ENCODE measurements around the gene HJURP.

Gene HJURP, protein sequence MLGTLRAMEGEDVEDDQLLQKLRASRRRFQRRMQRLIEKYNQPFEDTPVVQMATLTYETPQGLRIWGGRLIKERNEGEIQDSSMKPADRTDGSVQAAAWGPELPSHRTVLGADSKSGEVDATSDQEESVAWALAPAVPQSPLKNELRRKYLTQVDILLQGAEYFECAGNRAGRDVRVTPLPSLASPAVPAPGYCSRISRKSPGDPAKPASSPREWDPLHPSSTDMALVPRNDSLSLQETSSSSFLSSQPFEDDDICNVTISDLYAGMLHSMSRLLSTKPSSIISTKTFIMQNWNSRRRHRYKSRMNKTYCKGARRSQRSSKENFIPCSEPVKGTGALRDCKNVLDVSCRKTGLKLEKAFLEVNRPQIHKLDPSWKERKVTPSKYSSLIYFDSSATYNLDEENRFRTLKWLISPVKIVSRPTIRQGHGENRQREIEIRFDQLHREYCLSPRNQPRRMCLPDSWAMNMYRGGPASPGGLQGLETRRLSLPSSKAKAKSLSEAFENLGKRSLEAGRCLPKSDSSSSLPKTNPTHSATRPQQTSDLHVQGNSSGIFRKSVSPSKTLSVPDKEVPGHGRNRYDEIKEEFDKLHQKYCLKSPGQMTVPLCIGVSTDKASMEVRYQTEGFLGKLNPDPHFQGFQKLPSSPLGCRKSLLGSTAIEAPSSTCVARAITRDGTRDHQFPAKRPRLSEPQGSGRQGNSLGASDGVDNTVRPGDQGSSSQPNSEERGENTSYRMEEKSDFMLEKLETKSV

DNA sequence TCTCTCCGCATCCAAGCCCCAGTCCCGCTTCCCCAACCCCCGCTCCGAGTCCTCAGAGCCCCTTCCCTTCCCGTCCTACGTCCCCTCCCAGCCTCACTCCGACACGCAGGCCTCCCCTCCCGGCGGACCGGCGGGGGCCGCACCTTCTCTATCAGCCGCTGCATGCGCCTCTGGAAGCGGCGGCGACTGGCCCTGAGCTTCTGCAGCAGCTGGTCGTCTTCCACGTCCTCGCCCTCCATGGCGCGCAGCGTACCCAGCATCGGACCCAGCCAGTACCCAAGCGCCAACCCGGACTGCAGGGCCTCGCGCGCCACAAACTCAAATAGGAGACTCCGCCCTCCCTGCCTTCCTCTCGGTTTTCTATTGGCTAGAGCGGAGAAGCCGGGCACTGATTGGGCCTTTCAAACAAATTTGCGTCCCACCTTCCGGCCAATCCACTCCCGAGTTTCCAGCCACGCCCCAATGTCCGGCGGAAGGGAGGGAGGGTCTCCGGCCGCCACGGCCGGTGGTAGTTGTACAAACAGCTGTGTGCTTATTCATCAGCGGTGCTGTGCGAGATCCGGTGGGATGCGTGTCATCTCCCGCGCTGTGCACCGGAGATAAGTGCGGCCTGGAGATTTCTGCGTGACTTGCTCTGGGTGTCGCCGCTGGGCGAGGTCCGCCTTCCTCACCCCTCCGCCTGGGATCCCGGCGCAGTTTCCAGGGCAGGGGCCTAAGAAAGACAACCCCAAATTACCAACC lies at the start of gene HJURP:
TSS of gene HJURP (minus strand) at position 295 of the 741 bp plus-strand sequence. CDS start at position 260, 35 bp downstream.
- no peak for TF ChIP-seq GATA3 (IDR thresholded peaks at IDR 0.05; ENCODE audit: low read depth, low read length)
- TF ChIP-seq GATA2 (IDR thresholded peaks at IDR 0.05; ENCODE audit: low read depth, low read length): no peak

DNA sequence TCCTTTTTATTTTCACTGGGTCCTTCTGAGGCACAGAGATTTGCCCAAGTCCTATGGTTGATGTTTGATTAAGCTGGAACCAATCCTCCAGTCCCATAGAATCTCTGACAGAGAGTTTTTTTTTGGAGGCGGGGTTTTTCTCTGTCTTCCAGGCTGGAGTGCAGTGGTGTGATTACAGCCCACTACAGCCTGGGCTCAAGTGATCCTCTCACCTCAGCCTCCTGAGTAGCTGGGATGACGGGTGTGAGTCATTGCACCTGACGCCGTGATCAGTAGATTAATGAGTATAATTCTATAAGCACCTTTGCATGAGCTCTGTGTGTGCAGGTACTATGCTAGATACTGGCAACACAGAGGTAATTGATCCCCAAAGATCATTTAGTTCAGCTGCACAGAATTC lies 47.5 kb upstream of the HJURP start:
- TF ChIP-seq GATA2 (IDR thresholded peaks at IDR 0.05; ENCODE audit: low read depth, low read length): no peak
- no peak for TF ChIP-seq GATA3 (IDR thresholded peaks at IDR 0.05; ENCODE audit: low read depth, low read length)

DNA sequence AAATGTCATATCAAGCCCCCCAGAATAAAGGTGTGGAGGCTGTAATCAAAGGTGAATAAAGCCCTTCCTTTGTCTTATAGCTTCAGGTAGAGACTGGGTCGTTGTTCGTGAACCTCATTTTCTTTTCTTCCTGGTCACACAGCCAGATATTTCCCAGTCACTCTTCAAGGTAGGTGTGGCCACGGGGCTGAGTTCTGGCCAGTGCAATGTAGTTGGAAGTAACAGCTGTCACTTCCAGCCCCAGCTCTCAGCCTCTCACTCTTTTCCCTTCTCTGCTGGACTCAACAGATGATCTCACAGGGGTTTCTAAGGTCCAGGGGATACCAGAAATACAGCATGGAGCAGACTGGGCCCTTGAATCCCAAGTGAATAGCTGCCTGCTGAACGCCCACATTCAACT lies 47.0 kb upstream of the HJURP start:
- TF ChIP-seq GATA2 (IDR thresholded peaks at IDR 0.05; ENCODE audit: low read depth, low read length) (no peak), GATA3 (IDR thresholded peaks at IDR 0.05; ENCODE audit: low read depth, low read length) (no peak)

DNA sequence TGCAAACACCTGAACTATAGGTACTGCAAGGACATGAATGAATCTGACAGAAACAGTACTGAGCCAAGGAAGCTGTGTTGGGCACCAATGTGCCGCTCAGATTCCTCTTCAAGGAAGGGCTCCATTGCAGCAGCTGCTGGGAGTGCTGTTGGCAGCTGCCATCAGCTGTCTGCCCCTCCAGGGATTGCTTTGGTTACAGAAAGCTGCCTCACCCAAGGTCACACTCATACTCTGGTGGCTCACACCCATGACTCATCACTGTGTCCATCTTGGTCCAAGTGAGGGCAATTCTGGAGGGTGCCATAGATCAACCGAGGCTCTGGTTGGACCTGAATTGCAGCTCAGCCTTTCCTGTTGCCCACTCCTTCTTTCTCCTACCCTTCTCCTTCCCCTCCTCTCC lies 38.5 kb upstream of the HJURP start:
- TF ChIP-seq GATA2 (IDR thresholded peaks at IDR 0.05; ENCODE audit: low read depth, low read length): no peak
- no peak for TF ChIP-seq GATA3 (IDR thresholded peaks at IDR 0.05; ENCODE audit: low read depth, low read length)

DNA sequence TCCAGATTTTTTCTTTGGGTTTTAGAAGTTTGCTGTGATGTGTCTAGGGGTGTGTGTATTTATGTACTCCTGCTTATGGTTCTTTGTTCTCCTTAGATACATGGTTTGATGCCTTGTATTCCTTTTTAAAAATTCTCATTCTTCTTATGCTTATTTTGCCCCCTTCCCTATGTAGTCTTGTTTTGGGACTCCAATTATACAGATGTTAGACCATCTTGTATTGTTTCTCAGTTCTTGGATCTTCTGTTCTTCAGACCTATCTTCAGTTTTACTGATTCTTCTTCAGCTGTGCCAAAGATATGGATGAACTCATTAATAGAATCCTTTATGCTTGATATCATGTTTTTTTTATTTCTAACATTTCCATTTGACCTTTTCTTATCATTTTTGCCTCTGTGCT lies 28.0 kb upstream of the HJURP start:
- TF ChIP-seq GATA2 (IDR thresholded peaks at IDR 0.05; ENCODE audit: low read depth, low read length) (no peak), GATA3 (IDR thresholded peaks at IDR 0.05; ENCODE audit: low read depth, low read length) (no peak)

DNA sequence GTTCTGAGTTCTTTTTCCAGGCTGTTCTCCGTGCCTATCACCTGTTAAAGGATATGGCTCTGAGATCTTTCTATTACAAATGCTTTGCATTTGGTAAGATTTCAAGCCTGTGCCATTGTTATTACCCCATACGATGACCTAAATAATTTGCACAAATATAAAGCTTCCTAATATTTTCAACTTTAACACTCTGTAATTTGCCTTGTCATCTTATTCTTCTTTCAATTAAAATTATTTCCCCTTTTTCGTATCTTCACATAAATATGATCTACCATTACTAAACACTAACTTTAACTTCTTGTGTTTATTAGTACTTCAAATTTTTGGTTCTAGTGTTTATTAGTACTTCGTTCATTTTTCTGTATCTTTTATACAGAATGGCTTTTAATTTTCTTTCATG lies 17.1 kb upstream of the HJURP start:
- TF ChIP-seq GATA2 (IDR thresholded peaks at IDR 0.05; ENCODE audit: low read depth, low read length): no peak
- TF ChIP-seq GATA3 (IDR thresholded peaks at IDR 0.05; ENCODE audit: low read depth, low read length): no peak

DNA sequence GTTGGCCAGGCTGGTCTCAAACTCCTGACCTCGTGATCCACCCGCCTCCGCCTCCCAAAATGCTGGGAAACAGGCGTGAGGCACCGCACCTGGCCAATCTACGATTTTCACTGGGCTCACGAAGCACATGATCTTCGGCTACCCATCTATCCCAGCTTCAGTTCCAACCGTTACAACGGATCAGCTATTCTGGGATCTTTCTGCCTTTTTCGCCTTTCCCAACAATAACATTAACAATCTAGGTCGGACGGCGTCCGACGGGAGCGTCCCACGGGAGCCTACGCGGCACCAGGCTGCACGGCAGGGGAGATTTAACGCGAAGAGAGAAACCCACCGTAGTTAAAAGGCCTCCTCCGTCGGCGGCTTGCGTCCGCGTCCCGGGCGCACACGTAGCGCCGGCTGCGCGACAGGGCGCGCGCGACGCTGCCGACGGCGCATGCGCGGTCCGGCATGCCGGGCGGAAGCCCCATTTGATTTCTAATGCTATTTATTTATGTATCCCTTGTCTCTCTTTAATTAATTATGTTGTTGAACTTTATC lies 13.7 kb upstream of the HJURP start, which contains the start of gene MSL3B:
TSS of gene MSL3B (minus strand) at position 394 of the 540 bp plus-strand sequence.
- TF ChIP-seq GATA3 (IDR thresholded peaks at IDR 0.05; ENCODE audit: low read depth, low read length) (no peak), GATA2 (IDR thresholded peaks at IDR 0.05; ENCODE audit: low read depth, low read length) (no peak)

DNA sequence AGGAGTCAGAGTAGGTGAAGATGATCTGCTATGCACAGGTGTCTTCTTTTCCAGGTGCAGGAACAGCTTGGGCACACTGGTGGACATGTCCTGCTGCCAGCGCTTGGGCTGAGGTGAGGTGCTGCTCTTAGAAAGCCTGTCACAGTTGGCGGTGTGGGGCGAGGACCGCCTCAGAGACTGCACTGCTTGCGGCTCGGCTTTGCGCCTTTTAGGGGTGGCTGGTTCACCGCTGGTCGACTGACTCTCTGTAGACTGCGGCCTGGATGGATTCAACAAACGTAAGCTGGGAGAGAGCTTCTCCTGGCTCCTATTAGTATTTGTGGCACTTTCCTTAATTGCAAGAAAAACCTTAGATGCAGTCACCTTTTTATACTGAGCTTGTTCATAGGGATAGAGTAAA lies 12.1 kb upstream of the HJURP start:
- no peak for TF ChIP-seq GATA2 (IDR thresholded peaks at IDR 0.05; ENCODE audit: low read depth, low read length)
- TF ChIP-seq GATA3 (IDR thresholded peaks at IDR 0.05; ENCODE audit: low read depth, low read length): no peak

DNA sequence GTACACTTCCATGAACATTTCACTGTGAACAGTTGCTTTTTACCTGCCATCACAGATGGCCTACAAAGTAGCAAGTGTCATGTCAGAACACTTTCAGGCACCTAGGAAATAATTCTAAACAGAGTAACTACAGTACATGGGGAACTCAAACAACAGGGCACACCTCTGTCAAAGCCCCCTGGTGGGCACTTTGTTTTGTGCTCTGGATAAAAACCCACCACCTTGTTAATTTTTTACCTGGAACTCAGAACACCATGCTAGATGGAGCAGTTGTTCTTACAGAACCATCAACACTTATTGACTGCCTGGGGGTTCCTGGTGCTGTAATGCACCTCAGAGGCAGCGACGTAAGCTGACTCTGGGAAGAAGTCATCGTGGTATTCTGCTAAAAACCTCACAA lies 11.5 kb upstream of the HJURP start:
- no peak for TF ChIP-seq GATA3 (IDR thresholded peaks at IDR 0.05; ENCODE audit: low read depth, low read length)
- TF ChIP-seq GATA2 (IDR thresholded peaks at IDR 0.05; ENCODE audit: low read depth, low read length): no peak

DNA sequence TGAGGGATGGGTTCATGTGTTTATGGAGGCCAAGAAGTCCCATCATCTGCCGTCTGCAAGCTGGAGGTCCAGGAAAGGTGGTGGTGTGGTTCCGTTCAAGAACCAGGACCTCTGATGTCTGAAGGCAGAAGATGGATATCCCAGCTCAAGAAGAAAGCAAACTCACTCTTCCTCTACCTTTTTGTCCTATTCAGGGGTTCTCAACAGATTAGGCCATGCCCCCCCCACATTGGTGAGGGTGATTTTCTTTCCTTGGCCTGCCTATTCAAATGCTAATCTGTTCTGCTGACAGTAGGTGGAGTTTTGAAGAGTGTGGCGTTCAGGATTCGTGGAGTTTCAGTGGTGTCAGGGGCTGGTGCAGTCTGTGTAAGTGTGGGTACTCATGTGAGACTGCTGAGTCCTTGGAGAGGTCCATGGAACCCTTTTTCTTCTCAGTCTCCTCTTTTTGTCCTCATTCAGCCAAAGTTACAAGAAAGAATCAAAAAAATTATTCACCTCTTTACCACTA lies 8.0 kb upstream of the HJURP start:
- TF ChIP-seq GATA2 (IDR thresholded peaks at IDR 0.05; ENCODE audit: low read depth, low read length) (no peak), GATA3 (IDR thresholded peaks at IDR 0.05; ENCODE audit: low read depth, low read length) (no peak)

DNA sequence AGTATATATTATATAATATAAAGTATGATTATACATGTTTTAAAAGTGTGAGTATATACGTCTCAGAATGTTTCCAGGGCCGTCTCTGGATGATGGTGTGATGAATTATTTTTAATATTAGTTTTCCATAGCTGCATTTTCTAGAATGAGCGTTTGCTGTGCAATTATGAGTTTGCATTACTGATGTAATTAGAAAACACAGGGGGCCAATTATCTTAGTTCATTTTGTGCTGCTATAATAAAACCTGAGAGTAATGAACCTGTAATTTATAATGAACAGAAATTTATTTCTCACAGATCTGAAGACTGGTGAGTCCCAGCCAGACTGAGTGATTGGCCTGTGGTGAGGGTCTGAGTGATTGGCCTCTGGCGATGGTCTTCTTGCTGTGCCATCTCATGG lies 4.0 kb upstream of the HJURP start:
- TF ChIP-seq GATA3 (IDR thresholded peaks at IDR 0.05; ENCODE audit: low read depth, low read length) (no peak), GATA2 (IDR thresholded peaks at IDR 0.05; ENCODE audit: low read depth, low read length) (no peak)

DNA sequence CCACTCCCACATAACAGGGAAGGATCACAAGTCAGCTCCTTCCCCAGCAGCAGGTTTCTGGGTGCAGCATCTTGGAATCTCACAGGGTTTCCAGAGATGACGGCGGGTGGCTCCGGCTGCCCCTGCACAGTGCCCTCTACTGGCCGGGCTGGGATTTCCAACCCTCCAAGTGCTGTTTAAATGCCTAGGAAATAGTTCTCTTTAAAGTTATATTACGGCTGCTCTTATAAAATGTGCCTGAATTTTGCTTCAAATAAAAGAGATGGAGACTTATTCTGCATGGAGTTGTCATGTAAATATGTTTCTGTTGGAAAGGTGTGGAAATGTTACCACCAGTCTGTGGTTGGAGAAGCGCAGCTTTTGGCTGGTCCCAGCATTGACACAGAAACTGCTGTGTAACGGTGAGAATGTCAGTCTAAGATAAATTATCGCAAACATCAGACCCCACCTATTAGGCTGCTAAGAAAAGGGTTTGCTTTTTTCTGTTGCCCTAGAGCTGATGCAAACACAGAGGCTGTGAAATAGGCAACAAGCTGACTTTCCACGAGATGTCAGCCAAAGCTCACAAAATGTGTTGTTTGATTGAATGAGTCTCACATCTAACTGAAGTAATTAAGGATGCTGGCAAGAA lies 3.3 kb upstream of the HJURP start:
- TF ChIP-seq GATA3 (IDR thresholded peaks at IDR 0.05; ENCODE audit: low read depth, low read length) (no peak), GATA2 (IDR thresholded peaks at IDR 0.05; ENCODE audit: low read depth, low read length) (no peak)

DNA sequence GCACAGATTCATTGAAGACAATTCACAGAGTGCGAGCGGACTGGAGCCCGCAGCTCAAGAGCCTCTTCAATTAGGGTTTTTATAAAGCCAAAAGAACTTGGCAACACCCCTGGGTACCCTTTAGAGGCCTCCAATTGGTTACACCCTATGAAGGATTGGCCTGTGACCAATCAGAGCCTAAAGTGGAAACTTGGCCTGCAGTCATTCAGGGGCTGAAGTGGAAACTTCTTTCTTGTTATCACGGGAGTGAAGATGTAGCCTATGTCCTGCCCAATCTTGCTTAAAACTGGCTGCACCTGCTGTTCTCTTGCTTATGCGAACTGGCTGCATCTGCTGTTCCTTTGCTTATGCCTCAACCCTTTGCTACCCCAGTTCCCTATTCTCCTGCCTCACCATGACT lies 1.8 kb upstream of the HJURP start:
- no peak for TF ChIP-seq GATA3 (IDR thresholded peaks at IDR 0.05; ENCODE audit: low read depth, low read length)

Measured in SH-SY5Y (cell line).